Measurements from ENCODE around the gene VAMP7. TPM values are rescaled to one million over a fixed set of nuclear protein-coding genes. Genes with fewer than 3 reads are reported as not detected.
"Not testable (repeated sequence)": the region's sequence is repeated elsewhere in the genome, so short reads cannot be mapped to it uniquely, and the experiment has no call there.

Gene VAMP7
- total RNA-seq, 1 donor from 2014 or later = 40.6 TPM

GRCh38 chrX:155985208-155985607 is 104.1 kb downstream of the VAMP7 start:
- H3K27me3 ChIP-seq (ENCODE audit: control insufficient read depth, insufficient read depth, low read length) = no peaks in the 10 kb centered on the region

GRCh38 chrX:155986995-155987394 is 105.8 kb downstream of the VAMP7 start:
- not testable (repeated sequence) for H3K4me3 ChIP-seq (ENCODE audit: low read depth, low read length); H3K27me3 ChIP-seq (ENCODE audit: control insufficient read depth, insufficient read depth, low read length); H3K36me3 ChIP-seq (ENCODE audit: control insufficient read depth, insufficient read depth, low read length); DNase-seq (ENCODE audit: low read depth)

More at GRCh38 chrX:155985208-155985607, 104.1 kb downstream of the VAMP7 start:
- H3K36me3 ChIP-seq (ENCODE audit: control insufficient read depth, insufficient read depth, low read length) = no peaks in the 10 kb centered on the region
- H3K4me3 ChIP-seq (ENCODE audit: low read depth, low read length) = no peak overlapping the region
- no peak for TF ChIP-seq CTCF (IDR thresholded peaks at IDR 0.05; ENCODE audit: insufficient read depth, low read length, poor library complexity, severe bottlenecking)
- DNase-seq (ENCODE audit: low read depth) = no peak

GRCh38 chrX:155988859-155989258 is 107.7 kb downstream of the VAMP7 start:
- no peak for DNase-seq (ENCODE audit: low read depth)
- TF ChIP-seq CTCF (IDR thresholded peaks at IDR 0.05; ENCODE audit: insufficient read depth, low read length, poor library complexity, severe bottlenecking) = no peak

More at GRCh38 chrX:155988859-155989258, 107.7 kb downstream of the VAMP7 start:
- H3K4me3 ChIP-seq (ENCODE audit: low read depth, low read length) = no peak overlapping the region
- H3K36me3 ChIP-seq (ENCODE audit: control insufficient read depth, insufficient read depth, low read length) = no peaks in the 10 kb centered on the region
- no peaks in the 10 kb centered on the region for H3K27me3 ChIP-seq (ENCODE audit: control insufficient read depth, insufficient read depth, low read length)

Other genes with a start within 250 kb of the VAMP7 start
- 0.27 TPM in 1 of 2 replicates, not detected in the other for gene IL9R, start 116.4 kb downstream of the VAMP7 start, total RNA-seq

Measured in kidney epithelial cell (primary cell).